Left ventricle myocardium superior (tissue), 1 donor: Measurements from ENCODE around the gene IL13RA1. TPM values are rescaled to one million over a fixed set of nuclear protein-coding genes. Genes with fewer than 3 reads are reported as not detected.
A peak's percentile ranks its signal among the peaks of the same experiment; 100 is the strongest.
"Not testable (repeated sequence)": the region's sequence is repeated elsewhere in the genome, so short reads cannot be mapped to it uniquely, and the experiment has no call there.

ENCODE experiments used
- ATAC-seq: fragments of 200-7000 bp; cut with Tn5 transposase; one replicate; pipeline ENCODE4 v1.9.1; 2020; ENCODE audit warnings: mild to moderate bottlenecking, moderate library complexity
- DNase-seq: peaks from one replicate; pipeline ENCODE4 v3.0.0-alpha.2; 2020
- intact Hi-C: fragments of 100-400 bp; cut with micrococcal nuclease; formaldehyde crosslinking; loops from one replicate; pipeline ENCODE4 v1.11.0; 2022
- total RNA-seq: library from RNA; stranded (reverse); fragmentation: NEBNext Ultra II Directional; extraction: Animal tissue kit (Norgen Biotek cat#: 25700); gene quantifications from one replicate; pipeline ENCODE4 v1.2.1, GENCODE V29; 2021
- donor health status: DM: no; HTN: yes; CAD: no; lungs with severe emphysema.

IL13RA1 gene
- total RNA-seq, 1 donor from 2014 or later: 17.2 TPM

GRCh38 chrX:118726396-118726795, 1.0 kb upstream of the IL13RA1 start:
- DNase-seq (no peak), ATAC-seq (no peak)
- intact Hi-C loops: no loop called here

- DNase-seq (peak; percentile 64), ATAC-seq (peak; percentile 53)
- intact Hi-C loops: no loop called here
Measured at GRCh38 chrX:118727686-118728339, 407 bp downstream of the IL13RA1 start.

GRCh38 chrX:118729042-118729652, 1.7 kb downstream of the IL13RA1 start:
- ATAC-seq: no peak
- no peak for DNase-seq
- intact Hi-C loops: no loop called here

GRCh38 chrX:118730500-118731247, 3.3 kb downstream of the IL13RA1 start:
- DNase-seq: no peak
- ATAC-seq: no peak
- intact Hi-C loops: no loop called here

GRCh38 chrX:118732551-118732950, 5.1 kb downstream of the IL13RA1 start:
- ATAC-seq, intact Hi-C loops, DNase-seq: not testable (repeated sequence)

GRCh38 chrX:118734909-118735308, 7.5 kb downstream of the IL13RA1 start:
- intact Hi-C loops: no loop called here
- DNase-seq (no peak), ATAC-seq (no peak)

GRCh38 chrX:118736394-118737010, 9.1 kb downstream of the IL13RA1 start:
- DNase-seq (no peak), ATAC-seq (no peak)
- intact Hi-C loops: no loop called here

- DNase-seq (no peak), ATAC-seq (no peak)
- intact Hi-C loops: no loop called here
Measured at GRCh38 chrX:118739577-118739976, 12.2 kb downstream of the IL13RA1 start.

- ATAC-seq: no peak
- DNase-seq: no peak
Measured at GRCh38 chrX:118740276-118740889, 13.0 kb downstream of the IL13RA1 start.

GRCh38 chrX:118742176-118742575, 14.8 kb downstream of the IL13RA1 start:
- no peak for ATAC-seq
- intact Hi-C loops: no loop called here
- DNase-seq: no peak

More at GRCh38 chrX:118740276-118740889, 13.0 kb downstream of the IL13RA1 start:
- intact Hi-C loops: no loop called here

GRCh38 chrX:118745570-118745969, 18.2 kb downstream of the IL13RA1 start:
- no peak for ATAC-seq
- DNase-seq: no peak
- intact Hi-C loops: no loop called here

- intact Hi-C loops: no loop called here
- DNase-seq (no peak), ATAC-seq (no peak)
Measured at GRCh38 chrX:118751950-118752783, 24.8 kb downstream of the IL13RA1 start.

GRCh38 chrX:118755633-118756032, 28.2 kb downstream of the IL13RA1 start:
- ATAC-seq: no peak

GRCh38 chrX:118756101-118756500, 28.7 kb downstream of the IL13RA1 start:
- intact Hi-C loops: no loop called here
- peak; percentile 51 for ATAC-seq
- no peak for DNase-seq

More at GRCh38 chrX:118755633-118756032, 28.2 kb downstream of the IL13RA1 start:
- intact Hi-C loops: no loop called here
- DNase-seq: no peak

- no peak for DNase-seq
- no peak for ATAC-seq
Measured at GRCh38 chrX:118758511-118758910, 31.1 kb downstream of the IL13RA1 start.

GRCh38 chrX:118760025-118760424, 32.6 kb downstream of the IL13RA1 start:
- DNase-seq: no peak
- intact Hi-C loops: no loop called here
- ATAC-seq: no peak

More at GRCh38 chrX:118758511-118758910, 31.1 kb downstream of the IL13RA1 start:
- intact Hi-C loops: no loop called here

- intact Hi-C loops: no loop called here
- ATAC-seq: no peak
- no peak for DNase-seq
Measured at GRCh38 chrX:118761939-118762707, 34.7 kb downstream of the IL13RA1 start.

- ATAC-seq: no peak
- intact Hi-C loops: no loop called here
Measured at GRCh38 chrX:118763489-118763888, 36.1 kb downstream of the IL13RA1 start.

More at GRCh38 chrX:118763489-118763888, 36.1 kb downstream of the IL13RA1 start:
- DNase-seq: no peak
